Transverse colon (tissue), 4 donors: ENCODE data around the gene ANGEL2.

ENCODE experiments used
- POLR2A ChIP-seq: fragments of 450-650 bp; IDR thresholded peaks from one replicate; pipeline ENCODE4 v1.6.1; 2016; ENCODE audit warnings: antibody characterized with exemption, mild to moderate bottlenecking, moderate library complexity
- POLR2AphosphoS5 ChIP-seq, 3 donors: sonication (generic); formaldehyde crosslinking; IDR thresholded peaks; one replicate each; pipeline ENCODE4 v1.6.1; 2016; ENCODE audit warnings: antibody characterized with exemption in 3 of 3
- TF ChIP-seq, protein P1 (sequence below), 5 experiments: fragments of 200-600 bp in 3 of 5; fragments of 450-650 bp in 2 of 5; sonication (generic) in 3 of 5; IDR thresholded peaks; 1 replicate in 2 of 5; 2 replicates in 3 of 5; pipeline ENCODE4 v1.5.1; 2016 to 2017; ENCODE audit warnings: antibody characterized with exemption in 5 of 5, inconsistent platforms in 3 of 5, mild to moderate bottlenecking in 2 of 5, moderate library complexity in 1 of 5

- TF ChIP-seq, protein P1, sequence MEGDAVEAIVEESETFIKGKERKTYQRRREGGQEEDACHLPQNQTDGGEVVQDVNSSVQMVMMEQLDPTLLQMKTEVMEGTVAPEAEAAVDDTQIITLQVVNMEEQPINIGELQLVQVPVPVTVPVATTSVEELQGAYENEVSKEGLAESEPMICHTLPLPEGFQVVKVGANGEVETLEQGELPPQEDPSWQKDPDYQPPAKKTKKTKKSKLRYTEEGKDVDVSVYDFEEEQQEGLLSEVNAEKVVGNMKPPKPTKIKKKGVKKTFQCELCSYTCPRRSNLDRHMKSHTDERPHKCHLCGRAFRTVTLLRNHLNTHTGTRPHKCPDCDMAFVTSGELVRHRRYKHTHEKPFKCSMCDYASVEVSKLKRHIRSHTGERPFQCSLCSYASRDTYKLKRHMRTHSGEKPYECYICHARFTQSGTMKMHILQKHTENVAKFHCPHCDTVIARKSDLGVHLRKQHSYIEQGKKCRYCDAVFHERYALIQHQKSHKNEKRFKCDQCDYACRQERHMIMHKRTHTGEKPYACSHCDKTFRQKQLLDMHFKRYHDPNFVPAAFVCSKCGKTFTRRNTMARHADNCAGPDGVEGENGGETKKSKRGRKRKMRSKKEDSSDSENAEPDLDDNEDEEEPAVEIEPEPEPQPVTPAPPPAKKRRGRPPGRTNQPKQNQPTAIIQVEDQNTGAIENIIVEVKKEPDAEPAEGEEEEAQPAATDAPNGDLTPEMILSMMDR (IDR thresholded peaks at IDR 0.05): no peak
- TF ChIP-seq POLR2A: no peak
- TF ChIP-seq POLR2AphosphoS5 (IDR thresholded peaks at IDR 0.05): no peak
Observed at GRCh38 chr1:212984522-212985291, 31.0 kb downstream of the ANGEL2 start.
